OCI-LY3 (cell line): Measurements from ENCODE around the gene RTN4R.
A peak's percentile ranks its signal among the peaks of the same experiment; 100 is the strongest.

Experiments used
- H2AFZ ChIP-seq: fragments of 200-600, 300-600 bp; shearing (Covaris generic); 2 replicates; pipeline ENCODE4 v1.6.0; 2014; ENCODE audit warnings: antibody characterized with exemption, low read depth, low read length
- H3K27ac ChIP-seq: fragments of 200-600, 300-600 bp; sonication (generic); 2 replicates; pipeline ENCODE4 v1.5.1; 2014; ENCODE audit warnings: mild to moderate bottlenecking, low read length, moderate library complexity, mixed read lengths
- H3K27me3 ChIP-seq: fragments of 200-600, 300-600 bp; sonication (generic); 2 replicates; pipeline ENCODE4 v1.6.1; 2014; ENCODE audit warnings: low read depth, low read length, mixed read lengths
- H3K36me3 ChIP-seq: fragments of 200-600, 300-600 bp; sonication (generic); replicated peaks from 2 replicates; pipeline ENCODE3; 2014; ENCODE audit warnings: low read depth, low read length, mixed read lengths
- H3K4me1 ChIP-seq: fragments of 300-600, 200-600 bp; sonication (generic); 2 replicates; pipeline ENCODE4 v1.6.1; 2014; ENCODE audit warnings: low read length, mixed read lengths
- H3K4me2 ChIP-seq: fragments of 200-600, 300-600 bp; sonication (generic); 2 replicates; pipeline ENCODE4 v1.6.1; 2014; ENCODE audit warnings: low read length, mixed read lengths
- H3K4me3 ChIP-seq: fragments of 300-600, 200-600 bp; sonication (generic); 2 replicates; pipeline ENCODE4 v1.5.1; 2014; ENCODE audit warnings: antibody characterized with exemption, mild to moderate bottlenecking, low read length, moderate library complexity
- H3K79me2 ChIP-seq: fragments of 300-600, 200-600 bp; shearing (Covaris generic); 2 replicates; pipeline ENCODE4 v1.6.1; 2014; ENCODE audit warnings: mild to moderate bottlenecking, low read length, mixed read lengths
- H3K9ac ChIP-seq: fragments of 300-600, 200-600 bp; shearing (Covaris generic); 2 replicates; pipeline ENCODE4 v1.6.0; 2014; ENCODE audit warnings: mild to moderate bottlenecking, low read length, moderate library complexity
- H3K9me3 ChIP-seq: fragments of 200-600, 300-600 bp; shearing (Covaris generic); 2 replicates; pipeline ENCODE4 v1.6.1; 2014; ENCODE audit warnings: low read length, mixed read lengths; ENCODE audit not compliant: insufficient read depth
- H4K20me1 ChIP-seq: fragments of 200-600, 300-600 bp; sonication (generic); 2 replicates; pipeline ENCODE4 v1.6.1; 2016; ENCODE audit warnings: low read length, mixed read lengths; ENCODE audit not compliant: insufficient read depth
- CTCF ChIP-seq: fragments of 200-600, 300-600 bp; sonication (generic); IDR thresholded peaks from 2 replicates; pipeline ENCODE4 v1.5.1; 2014; ENCODE audit warnings: antibody characterized with exemption, low read length, low read depth
- EZH2phosphoT487 ChIP-seq: fragments of 200-600 bp; shearing (Covaris generic); IDR thresholded peaks from 2 replicates; pipeline ENCODE4 v1.6.1; 2018; ENCODE audit warnings: antibody characterized with exemption, mixed run types, low read depth

The RTN4R gene

DNA sequence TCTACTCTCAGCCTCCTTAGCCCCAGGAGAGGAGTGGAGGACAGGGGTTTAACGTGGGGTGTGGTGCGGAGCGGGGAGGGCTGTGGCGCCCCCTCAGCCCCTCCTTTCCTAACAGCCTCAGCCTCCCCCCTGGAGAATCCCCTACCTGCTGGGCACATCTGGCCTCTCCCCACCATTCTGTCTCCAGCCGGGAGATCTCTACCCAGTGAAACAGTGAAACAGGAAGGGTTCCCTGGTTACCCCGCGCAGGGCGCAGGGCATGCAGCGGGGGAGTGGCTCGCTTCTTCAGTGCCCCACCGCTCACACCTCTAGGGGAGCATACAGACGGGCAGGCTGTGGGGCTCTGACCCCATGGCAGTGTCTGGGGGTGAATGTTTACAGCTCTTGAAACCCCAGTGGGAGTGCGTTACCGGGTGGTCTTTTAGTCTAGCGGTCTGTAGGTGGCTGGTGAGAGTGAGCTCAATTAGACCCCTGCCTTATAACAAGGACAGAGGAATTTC lies 62.6 kb downstream of the RTN4R start:
- Histone ChIP-seq H3K4me2 (peak overlapping the region; percentile 89), H3K4me3 (peak overlapping the region; percentile 92), H4K20me1 (no peaks in the 10 kb centered on the region), H2AFZ (no peak overlapping the region; the same call in 1 of the 2 replicates), H3K9me3 (no peaks in the 10 kb centered on the region), H3K36me3 (no peaks in the 10 kb centered on the region), H3K4me1 (peaks cover 13% of the 10 kb centered on the region), H3K27me3 (peaks cover 15% of the 10 kb centered on the region), H3K27ac (peak overlapping the region; percentile 9; the same call in 1 of the 2 replicates), H3K79me2 (peaks cover 16% of the 10 kb centered on the region), H3K9ac (peak overlapping the region; percentile 33; the same call in 1 of the 2 replicates)
- TF ChIP-seq EZH2phosphoT487 (no peak), CTCF (no peak)

DNA sequence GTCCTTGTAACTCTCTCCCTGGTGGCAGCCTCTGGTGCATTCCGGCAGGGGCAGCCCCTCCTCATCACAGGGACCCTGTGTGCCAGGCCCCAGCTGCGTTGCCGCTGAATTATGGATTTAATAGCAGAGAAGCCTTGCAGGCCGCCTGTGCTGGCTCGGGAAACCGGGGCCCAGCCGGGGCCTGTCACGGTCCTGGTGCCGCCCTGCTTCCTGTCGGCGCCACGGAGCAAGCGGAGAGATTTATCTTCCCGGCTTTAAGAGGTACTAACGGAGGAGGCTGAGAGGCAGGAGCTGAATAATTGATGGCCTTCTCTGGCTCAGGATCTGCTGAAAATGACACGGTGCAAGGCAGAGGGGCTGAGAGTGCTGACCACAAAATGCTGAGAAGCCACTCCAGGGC lies 63.3 kb downstream of the RTN4R start:
- no peaks in the 10 kb centered on the region for H4K20me1 ChIP-seq
- no peak overlapping the region for H2AFZ ChIP-seq
- no peak overlapping the region for H3K27ac ChIP-seq
- H3K4me3 ChIP-seq: no peak overlapping the region
- peaks cover 16% of the 10 kb centered on the region for H3K79me2 ChIP-seq
- no peak overlapping the region for H3K9ac ChIP-seq
- H3K36me3 ChIP-seq: no peaks in the 10 kb centered on the region
- no peak for TF ChIP-seq EZH2phosphoT487
- TF ChIP-seq CTCF: no peak
- no peaks in the 10 kb centered on the region for H3K9me3 ChIP-seq
- H3K4me1 ChIP-seq: peaks cover 13% of the 10 kb centered on the region
- peaks cover 22% of the 10 kb centered on the region for H3K27me3 ChIP-seq
- H3K4me2 ChIP-seq: no peak overlapping the region

GRCh38 chr22:20204311-20204710 lies 63.8 kb downstream of the RTN4R start:
- Histone ChIP-seq H3K27me3 (peaks cover 27% of the 10 kb centered on the region), H3K4me3 (no peak overlapping the region), H3K4me1 (peaks cover 13% of the 10 kb centered on the region), H4K20me1 (no peaks in the 10 kb centered on the region), H3K27ac (no peak overlapping the region), H3K36me3 (no peaks in the 10 kb centered on the region), H2AFZ (no peak overlapping the region), H3K79me2 (peaks cover 16% of the 10 kb centered on the region), H3K9ac (no peak overlapping the region), H3K4me2 (no peak overlapping the region), H3K9me3 (no peaks in the 10 kb centered on the region)
- TF ChIP-seq EZH2phosphoT487: no peak
- no peak for TF ChIP-seq CTCF

- Histone ChIP-seq H2AFZ (peak overlapping the region; percentile 58; the same call in 1 of the 2 replicates), H3K4me2 (no peak overlapping the region), H3K79me2 (peaks cover 16% of the 10 kb centered on the region), H3K9me3 (no peaks in the 10 kb centered on the region), H4K20me1 (no peaks in the 10 kb centered on the region), H3K36me3 (no peaks in the 10 kb centered on the region), H3K27ac (no peak overlapping the region), H3K27me3 (peaks cover 33% of the 10 kb centered on the region), H3K4me3 (no peak overlapping the region), H3K4me1 (peaks cover 13% of the 10 kb centered on the region), H3K9ac (no peak overlapping the region)
- no peak for TF ChIP-seq EZH2phosphoT487
- TF ChIP-seq CTCF: no peak
These were observed 64.4 kb downstream of the RTN4R start for GRCh38 chr22:20203552-20204201.
